ENCODE measurements around the gene DPP10.
"Not testable (repeated sequence)": the region's sequence is repeated elsewhere in the genome, so short reads cannot be mapped to it uniquely, and the experiment has no call there.

The DPP10 gene

GRCh38 chr2:114515882-114516281, 73.4 kb downstream of the DPP10 start:
- no peak for DNase-seq (ENCODE audit: low read depth)

GRCh38 chr2:114517580-114517979, 75.1 kb downstream of the DPP10 start:
- no peak for DNase-seq (ENCODE audit: low read depth)

GRCh38 chr2:114518738-114519137, 76.3 kb downstream of the DPP10 start:
- DNase-seq (ENCODE audit: low read depth) = no peak

GRCh38 chr2:114522612-114523011, 80.2 kb downstream of the DPP10 start:
- DNase-seq (ENCODE audit: low read depth) = not testable (repeated sequence)

GRCh38 chr2:114525955-114526354, 83.5 kb downstream of the DPP10 start:
- no peak for DNase-seq (ENCODE audit: low read depth)

GRCh38 chr2:114526841-114527240, 84.4 kb downstream of the DPP10 start:
- DNase-seq (ENCODE audit: low read depth) = no peak

- no peak for DNase-seq (ENCODE audit: low read depth)
Observed at GRCh38 chr2:114527330-114527983, 85.0 kb downstream of the DPP10 start.

- DNase-seq (ENCODE audit: low read depth) = no peak
Observed at GRCh38 chr2:114534116-114535084, 92.0 kb downstream of the DPP10 start.

- DNase-seq (ENCODE audit: low read depth) = no peak
Observed at GRCh38 chr2:114537777-114538176, 95.3 kb downstream of the DPP10 start.

GRCh38 chr2:114542695-114543094, 100.3 kb downstream of the DPP10 start:
- DNase-seq (ENCODE audit: low read depth) = no peak

- DNase-seq (ENCODE audit: low read depth) = no peak
Observed at GRCh38 chr2:114543236-114543766, 100.9 kb downstream of the DPP10 start.

GRCh38 chr2:114545052-114545451, 102.6 kb downstream of the DPP10 start:
- DNase-seq (ENCODE audit: low read depth) = no peak

- DNase-seq (ENCODE audit: low read depth) = no peak
Observed at GRCh38 chr2:114546531-114546930, 104.1 kb downstream of the DPP10 start.

- no peak for DNase-seq (ENCODE audit: low read depth)
Observed at GRCh38 chr2:114548151-114548550, 105.7 kb downstream of the DPP10 start.

GRCh38 chr2:114550364-114550763, 107.9 kb downstream of the DPP10 start:
- no peak for DNase-seq (ENCODE audit: low read depth)

GRCh38 chr2:114550895-114551793, 108.7 kb downstream of the DPP10 start:
- DNase-seq (ENCODE audit: low read depth) = no peak

GRCh38 chr2:114553027-114553426, 110.6 kb downstream of the DPP10 start:
- DNase-seq (ENCODE audit: low read depth) = no peak

- no peak for DNase-seq (ENCODE audit: low read depth)
Observed at GRCh38 chr2:114569166-114569565, 126.7 kb downstream of the DPP10 start.

GRCh38 chr2:114577657-114578056, 135.2 kb downstream of the DPP10 start:
- DNase-seq (ENCODE audit: low read depth) = no peak

- no peak for DNase-seq (ENCODE audit: low read depth)
Observed at GRCh38 chr2:114579542-114579941, 137.1 kb downstream of the DPP10 start.

GRCh38 chr2:114580691-114581090, 138.2 kb downstream of the DPP10 start:
- DNase-seq (ENCODE audit: low read depth) = no peak

- DNase-seq (ENCODE audit: low read depth) = no peak
Observed at GRCh38 chr2:114598329-114598728, 155.9 kb downstream of the DPP10 start.
